ENCODE results near the gene BCL2.
A peak's percentile ranks its signal among the peaks of the same experiment; 100 is the strongest.

BCL2 gene

GRCh38 chr18:63180971-63181376 is 138.6 kb downstream of the BCL2 start:
- DNase-seq (ENCODE audit: low read depth), result no peak

- no peak for DNase-seq (ENCODE audit: low read depth)
Measured at GRCh38 chr18:63180321-63180720, 139.2 kb downstream of the BCL2 start.

GRCh38 chr18:63179422-63179821 is 140.1 kb downstream of the BCL2 start:
- DNase-seq (ENCODE audit: low read depth), result no peak

GRCh38 chr18:63178971-63179370 is 140.6 kb downstream of the BCL2 start:
- DNase-seq (ENCODE audit: low read depth), result no peak

- no peak for DNase-seq (ENCODE audit: low read depth)
Measured at GRCh38 chr18:63177919-63178821, 141.4 kb downstream of the BCL2 start.

GRCh38 chr18:63177259-63177658 is 142.3 kb downstream of the BCL2 start:
- DNase-seq (ENCODE audit: low read depth), result no peak

GRCh38 chr18:63175264-63175663 is 144.3 kb downstream of the BCL2 start:
- DNase-seq (ENCODE audit: low read depth), result no peak

GRCh38 chr18:63173983-63174382 is 145.6 kb downstream of the BCL2 start:
- DNase-seq (ENCODE audit: low read depth), result no peak

- DNase-seq (ENCODE audit: low read depth), result no peak
Measured at GRCh38 chr18:63169853-63170252, 149.7 kb downstream of the BCL2 start.

GRCh38 chr18:63168287-63168686 is 151.3 kb downstream of the BCL2 start:
- no peak for DNase-seq (ENCODE audit: low read depth)

- DNase-seq (ENCODE audit: low read depth), result no peak
Measured at GRCh38 chr18:63166142-63166541, 153.4 kb downstream of the BCL2 start.

GRCh38 chr18:63164396-63164795 is 155.2 kb downstream of the BCL2 start:
- DNase-seq (ENCODE audit: low read depth), result no peak

GRCh38 chr18:63162271-63163014 is 157.1 kb downstream of the BCL2 start:
- peak; percentile 56 for DNase-seq (ENCODE audit: low read depth)

GRCh38 chr18:63161761-63162195 is 157.8 kb downstream of the BCL2 start:
- DNase-seq (ENCODE audit: low read depth), result peak; percentile 86

- no peak for DNase-seq (ENCODE audit: low read depth)
Measured at GRCh38 chr18:63161032-63161760, 158.4 kb downstream of the BCL2 start.

GRCh38 chr18:63160172-63160995 is 159.2 kb downstream of the BCL2 start:
- peak; percentile 39 for DNase-seq (ENCODE audit: low read depth)

- no peak for DNase-seq (ENCODE audit: low read depth)
Measured at GRCh38 chr18:63159590-63159989, 160.0 kb downstream of the BCL2 start.

- DNase-seq (ENCODE audit: low read depth), result no peak
Measured at GRCh38 chr18:63158676-63159291, 160.8 kb downstream of the BCL2 start.

GRCh38 chr18:63158012-63158631 is 161.4 kb downstream of the BCL2 start:
- DNase-seq (ENCODE audit: low read depth), result no peak

GRCh38 chr18:63157293-63158011 is 162.1 kb downstream of the BCL2 start:
- no peak for DNase-seq (ENCODE audit: low read depth)
